Peyer's patch (tissue), 4 donors: ENCODE results near the gene PALD1.

Source experiments
- CTCF ChIP-seq, 6 experiments: fragments of 450-650 bp in 4 of 6; fragments of 200-600 bp in 2 of 6; sonication (generic) in 1 of 6; IDR thresholded peaks; one replicate each; pipeline ENCODE4 v1.5.1; 2017 to 2019; ENCODE audit warnings: antibody characterized with exemption in 6 of 6, mild to moderate bottlenecking in 3 of 6, moderate library complexity in 1 of 6
- POLR2A ChIP-seq, 2 donors: fragments of 450-650 bp; IDR thresholded peaks; one replicate each; pipeline ENCODE4 v1.5.1; 2017; ENCODE audit warnings: antibody characterized with exemption in 2 of 2, mild to moderate bottlenecking in 2 of 2, moderate library complexity in 2 of 2

- TF ChIP-seq CTCF (IDR thresholded peaks at IDR 0.05) (peak in 5 of 6 experiments; percentile 29 to 60 (median 37)), POLR2A (IDR thresholded peaks at IDR 0.05) (peak in 1 of 2 donors; percentile 6)
Measured at GRCh38 chr10:70558871-70559810, 80.6 kb downstream of the PALD1 start.
